NCI-H1694 (cell line): Measurements from ENCODE around the gene NOP53.
"Not testable (repeated sequence)": the region's sequence is repeated elsewhere in the genome, so short reads cannot be mapped to it uniquely, and the experiment has no call there.

Experiments
- DNase-seq: peaks from one replicate; lab custom pipeline; 2025; lab: John Stamatoyannopoulos, UW

NOP53 gene

DNA sequence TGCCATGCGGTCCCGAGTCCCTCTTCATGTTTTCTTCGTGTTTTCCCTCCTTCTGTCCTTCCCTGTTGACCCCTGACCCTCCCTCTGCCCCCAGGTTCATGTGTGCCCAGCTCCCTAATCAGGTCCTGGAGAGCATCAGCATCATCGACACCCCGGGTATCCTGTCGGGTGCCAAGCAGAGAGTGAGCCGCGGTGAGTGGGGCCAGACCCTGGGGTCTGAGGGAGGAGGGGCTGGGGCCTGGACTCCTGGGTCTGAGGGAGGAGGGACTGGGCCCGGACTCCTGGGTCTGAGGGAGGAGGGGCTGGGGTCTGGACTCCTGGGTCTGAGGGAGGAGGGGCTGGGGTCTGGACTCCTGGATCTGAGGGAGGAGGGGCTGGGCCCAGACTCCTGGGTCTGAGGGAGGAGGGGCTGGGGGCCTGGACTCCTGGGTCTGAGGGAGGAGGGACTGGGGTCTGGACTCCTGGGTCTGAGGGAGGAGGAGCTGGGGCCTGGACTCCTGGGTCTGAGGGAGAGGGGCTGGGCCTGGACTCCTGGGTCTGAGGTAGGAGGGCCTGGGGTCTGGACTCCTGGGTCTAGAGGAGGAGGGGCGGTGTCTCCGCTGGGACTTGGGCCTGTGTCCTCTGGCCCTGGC is 26.8 kb upstream of the NOP53 start:
- DNase-seq, result not testable (repeated sequence)

DNA sequence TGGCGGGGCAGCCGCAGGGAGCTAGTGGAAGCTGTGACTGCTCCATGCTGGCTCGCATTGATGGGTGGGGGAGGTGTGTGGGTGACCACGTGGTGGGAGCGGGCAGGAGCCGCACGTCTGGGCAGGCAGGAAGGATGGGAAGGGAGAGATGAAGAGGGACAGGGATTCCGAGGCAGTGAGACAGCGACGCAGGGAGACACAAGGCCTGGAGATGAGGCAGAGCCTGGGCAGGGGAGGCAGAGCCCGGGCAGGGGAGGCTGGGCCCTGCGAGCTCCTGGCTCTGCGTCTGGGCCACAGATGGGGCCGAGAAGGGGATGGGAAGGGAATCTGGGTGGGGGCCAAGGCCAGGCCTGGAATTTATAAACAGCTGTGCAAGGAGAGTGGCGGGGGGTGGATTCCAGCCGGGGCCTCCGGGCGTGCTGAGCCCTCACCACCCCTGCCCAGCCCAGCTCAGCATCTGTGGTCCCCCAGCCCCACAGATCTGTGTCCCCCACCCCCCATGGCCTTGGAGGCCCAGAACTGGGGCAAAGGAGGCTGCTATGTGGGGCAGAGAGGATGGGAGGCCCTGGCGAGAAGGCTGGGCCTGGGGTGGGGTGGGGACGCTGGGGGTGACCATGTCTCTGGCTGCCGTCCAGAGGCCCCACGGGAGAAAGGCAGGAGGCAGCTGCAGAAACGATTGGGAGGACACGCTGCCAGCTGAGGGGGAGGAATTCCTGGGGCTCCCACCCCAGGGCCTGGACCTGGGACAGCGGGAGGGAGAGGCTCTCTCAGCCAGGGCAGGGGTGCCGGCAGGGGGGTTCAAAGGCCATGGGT is 26.1 kb upstream of the NOP53 start:
- peak; percentile 95 for DNase-seq

DNA sequence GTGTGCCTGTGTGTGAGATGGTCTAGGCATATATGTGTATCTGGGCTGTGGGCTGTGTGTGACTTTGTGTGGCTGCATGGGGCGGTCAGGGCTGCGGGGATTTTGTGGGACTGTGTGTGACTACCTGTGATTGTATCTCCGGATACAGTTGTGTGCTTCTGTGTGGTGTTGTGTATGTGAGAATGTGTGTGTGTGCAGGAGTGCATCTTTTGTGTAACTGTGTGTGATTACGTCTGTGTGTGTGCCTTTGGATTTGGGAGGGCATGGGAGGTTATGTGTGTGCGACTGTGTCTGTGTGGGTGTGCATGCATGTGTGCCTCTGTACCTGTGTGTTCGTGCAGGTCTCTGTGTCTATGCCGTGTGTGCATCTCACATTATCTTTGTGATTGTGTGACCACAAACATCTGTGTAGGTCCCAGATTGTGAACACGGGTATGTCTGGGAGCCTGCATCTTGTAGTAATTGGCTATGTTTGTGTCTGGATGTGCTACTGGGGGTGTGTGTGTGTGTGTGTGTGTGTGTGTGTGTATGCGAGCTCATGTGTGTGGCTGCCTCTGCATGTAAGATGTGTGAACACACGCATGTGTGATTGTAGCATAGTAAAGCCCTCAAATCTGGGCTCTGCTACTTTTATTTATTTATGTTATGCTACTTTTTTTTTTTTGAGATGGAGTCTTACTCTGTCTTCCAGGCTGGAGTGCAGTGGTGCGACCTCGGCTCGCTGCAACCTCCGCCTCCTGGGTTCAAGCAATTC is 24.5 kb upstream of the NOP53 start:
- DNase-seq, result no peak

DNA sequence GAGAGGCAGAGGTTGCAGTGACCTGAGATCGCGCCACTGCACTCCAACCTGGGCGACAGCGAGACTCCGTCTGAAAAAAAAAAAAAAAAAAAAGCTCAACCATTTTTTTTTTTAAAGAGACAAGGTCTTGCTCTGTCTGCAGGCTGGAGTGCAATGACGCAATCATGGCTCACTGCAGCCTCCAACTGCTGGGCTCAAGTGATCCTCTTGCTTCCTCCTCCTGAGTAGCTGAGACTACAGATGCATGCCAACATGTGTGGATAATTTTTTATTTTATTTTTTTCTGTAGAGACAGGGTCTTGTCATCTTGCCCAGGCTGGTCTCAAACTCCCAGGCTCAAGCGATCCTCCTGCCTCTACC is 21.8 kb upstream of the NOP53 start:
- no peak for DNase-seq

DNA sequence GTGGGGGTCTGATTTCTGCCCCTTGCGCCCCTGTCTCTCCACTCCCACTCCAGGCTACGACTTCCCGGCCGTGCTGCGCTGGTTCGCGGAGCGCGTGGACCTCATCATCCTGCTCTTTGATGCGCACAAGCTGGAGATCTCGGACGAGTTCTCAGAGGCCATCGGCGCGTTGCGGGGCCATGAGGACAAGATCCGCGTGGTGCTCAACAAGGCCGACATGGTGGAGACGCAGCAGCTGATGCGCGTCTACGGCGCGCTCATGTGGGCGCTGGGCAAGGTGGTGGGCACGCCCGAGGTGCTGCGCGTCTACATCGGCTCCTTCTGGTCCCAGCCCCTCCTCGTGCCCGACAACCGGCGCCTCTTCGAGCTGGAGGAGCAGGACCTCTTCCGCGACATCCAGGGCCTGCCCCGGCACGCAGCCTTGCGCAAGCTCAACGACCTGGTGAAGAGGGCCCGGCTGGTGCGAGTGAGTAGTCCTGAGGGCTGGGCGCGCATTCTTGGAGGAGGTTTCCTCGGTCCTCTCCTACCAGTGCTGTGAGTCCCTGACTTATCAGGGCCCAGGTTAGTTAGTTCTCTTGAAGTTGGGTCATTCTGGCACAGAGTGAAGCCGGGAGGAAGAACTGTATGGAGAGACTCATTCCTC is 19.5 kb upstream of the NOP53 start:
- DNase-seq, result no peak

DNA sequence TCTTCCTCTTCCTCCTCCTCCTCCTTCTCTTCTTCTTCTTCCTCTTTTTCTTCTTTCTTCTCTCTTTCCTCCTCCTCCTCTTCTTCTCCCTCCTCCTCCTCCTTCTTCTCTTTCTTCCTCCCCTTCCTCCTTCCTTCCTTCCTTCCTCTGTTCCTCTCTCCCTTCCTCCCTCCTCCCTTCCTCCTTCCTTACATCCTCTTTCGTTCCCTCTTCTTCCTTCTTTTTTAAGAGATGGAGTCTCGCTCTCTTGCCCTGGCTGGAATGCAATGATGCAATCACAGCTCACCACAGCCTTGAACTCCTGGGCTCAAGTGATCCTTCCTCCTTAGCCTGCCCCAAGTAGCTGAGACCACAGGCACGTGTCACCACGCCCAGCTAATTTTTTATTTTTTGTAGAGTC is 18.9 kb upstream of the NOP53 start:
- DNase-seq, result no peak

DNA sequence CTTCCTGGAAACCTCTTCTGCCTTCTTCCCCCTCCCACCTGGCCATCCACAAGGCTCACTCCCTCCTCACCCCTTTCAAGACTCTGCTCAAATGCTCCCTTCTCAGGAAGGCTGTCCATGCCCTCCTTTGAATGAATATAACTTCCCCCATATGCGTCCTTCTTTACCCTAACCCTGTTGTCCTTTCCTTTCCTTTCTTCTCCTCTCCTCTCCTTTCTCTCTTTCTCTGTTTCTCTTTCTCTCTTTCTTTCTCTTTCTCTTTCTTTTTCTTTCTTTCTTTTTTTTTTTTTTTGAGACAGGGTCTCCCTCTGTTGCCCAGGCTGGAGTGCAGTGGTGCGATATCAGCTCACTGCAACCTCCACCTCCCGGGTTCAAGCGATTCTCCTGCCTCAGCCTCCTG is 17.1 kb upstream of the NOP53 start:
- DNase-seq, result not testable (repeated sequence)

DNA sequence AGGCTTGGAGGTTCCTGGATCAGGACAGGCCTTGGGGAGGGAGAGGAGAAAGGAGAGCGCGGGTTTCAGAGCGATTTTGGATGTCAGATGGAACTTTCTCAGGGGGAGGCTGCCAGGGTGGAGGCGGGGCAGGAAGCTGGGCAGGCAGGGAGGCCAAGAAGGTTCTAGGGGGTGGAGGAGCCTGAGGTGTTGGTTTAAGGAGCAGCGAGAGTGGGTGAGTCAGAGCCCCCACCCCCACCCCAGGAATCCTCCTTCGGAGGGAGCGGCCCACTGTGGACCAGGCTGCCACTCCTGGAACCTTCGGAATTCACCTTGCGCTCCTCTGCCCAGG is 15.9 kb upstream of the NOP53 start:
- DNase-seq, result no peak

DNA sequence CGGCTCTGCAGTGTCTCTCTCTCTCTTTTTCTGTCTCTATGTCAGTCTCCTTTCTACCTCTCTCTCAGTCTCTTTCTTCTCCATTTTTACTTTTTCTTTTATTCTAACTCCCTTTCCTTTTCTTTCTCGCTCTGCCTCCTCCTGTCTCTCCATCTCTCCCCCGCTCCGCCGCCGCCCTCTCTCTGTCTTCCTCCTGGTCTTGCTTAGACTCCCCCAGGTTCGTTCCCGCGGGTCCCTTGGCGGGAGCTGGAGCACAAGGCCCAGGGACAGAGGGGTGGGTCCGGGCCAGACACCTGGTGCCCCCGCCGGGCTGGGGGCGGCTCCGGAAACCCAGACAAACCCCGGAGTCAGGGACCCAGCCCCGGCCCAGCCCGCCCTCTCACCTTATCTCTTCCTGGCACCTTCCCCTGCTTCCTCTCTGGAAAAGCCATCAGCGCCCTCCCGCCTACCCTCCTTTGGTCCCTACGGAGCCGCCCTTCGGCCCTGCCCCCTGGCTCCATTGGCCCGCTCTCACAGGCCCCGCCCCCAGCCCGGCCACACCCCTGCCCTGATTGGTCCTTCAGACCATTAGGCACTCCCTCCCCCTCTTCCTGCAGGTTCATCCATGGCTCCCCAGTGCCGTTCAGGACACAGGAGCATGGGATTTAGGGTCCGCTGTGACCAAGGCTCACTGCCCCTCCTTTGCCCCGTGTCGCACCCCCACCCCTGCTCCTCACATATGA is 15.4 kb upstream of the NOP53 start:
- DNase-seq, result no peak

DNA sequence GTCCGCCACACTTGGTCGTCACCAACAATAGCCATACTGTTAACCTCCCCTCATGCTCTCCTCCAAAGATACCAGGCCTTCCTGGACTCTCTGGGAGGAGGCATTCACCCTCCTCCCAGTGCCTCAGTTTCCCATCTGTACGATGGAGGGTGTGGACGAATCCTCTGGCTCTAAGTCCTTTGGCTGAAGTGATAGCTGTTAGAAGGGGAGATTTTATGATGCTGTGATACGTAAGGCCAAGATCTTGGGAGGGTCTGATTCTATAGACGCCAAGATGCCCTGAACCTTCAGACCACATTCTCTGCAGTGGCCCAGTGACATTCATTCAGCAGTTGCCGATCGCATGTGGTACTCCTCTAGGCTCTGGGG is 14.8 kb upstream of the NOP53 start:
- DNase-seq, result no peak

DNA sequence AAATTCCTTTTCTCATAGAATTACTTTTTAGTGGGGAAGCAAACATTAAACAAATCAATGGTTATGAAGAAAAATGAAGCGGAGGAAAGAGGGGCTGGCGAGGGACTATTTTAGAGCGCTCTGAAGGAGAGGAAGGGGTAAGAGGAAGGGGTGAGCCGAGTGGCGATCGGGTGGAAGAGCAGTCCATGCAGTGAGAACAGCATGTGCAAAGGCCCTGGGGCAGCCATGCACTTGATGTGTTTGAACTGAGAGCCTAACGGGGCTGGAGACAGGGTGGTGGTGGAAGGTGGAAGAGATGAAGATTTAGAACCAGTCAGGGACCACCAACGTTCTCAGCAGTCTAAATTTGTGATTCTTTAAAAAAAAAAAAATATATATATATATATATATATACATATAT is 14.4 kb upstream of the NOP53 start:
- DNase-seq, result no peak

DNA sequence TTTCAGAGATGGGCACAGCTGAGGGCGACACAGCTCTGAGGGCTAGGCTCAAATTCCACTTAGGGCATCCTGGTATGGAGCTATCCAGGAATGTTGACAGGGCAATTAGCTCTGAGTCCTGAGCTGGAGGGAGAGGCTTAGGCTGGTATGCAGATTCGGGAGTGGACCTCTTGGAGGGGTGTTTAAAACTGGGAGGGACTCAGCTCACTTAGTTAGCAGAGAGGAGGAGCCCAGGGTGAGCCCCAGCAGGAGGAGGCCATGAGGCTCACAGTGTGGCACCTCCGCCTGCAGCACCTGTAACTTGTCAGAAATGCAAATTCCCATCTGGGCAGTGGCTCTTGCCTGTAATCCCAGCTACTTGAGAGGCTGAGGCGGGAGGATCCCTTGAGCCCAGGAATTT is 10.2 kb upstream of the NOP53 start:
- no peak for DNase-seq

DNA sequence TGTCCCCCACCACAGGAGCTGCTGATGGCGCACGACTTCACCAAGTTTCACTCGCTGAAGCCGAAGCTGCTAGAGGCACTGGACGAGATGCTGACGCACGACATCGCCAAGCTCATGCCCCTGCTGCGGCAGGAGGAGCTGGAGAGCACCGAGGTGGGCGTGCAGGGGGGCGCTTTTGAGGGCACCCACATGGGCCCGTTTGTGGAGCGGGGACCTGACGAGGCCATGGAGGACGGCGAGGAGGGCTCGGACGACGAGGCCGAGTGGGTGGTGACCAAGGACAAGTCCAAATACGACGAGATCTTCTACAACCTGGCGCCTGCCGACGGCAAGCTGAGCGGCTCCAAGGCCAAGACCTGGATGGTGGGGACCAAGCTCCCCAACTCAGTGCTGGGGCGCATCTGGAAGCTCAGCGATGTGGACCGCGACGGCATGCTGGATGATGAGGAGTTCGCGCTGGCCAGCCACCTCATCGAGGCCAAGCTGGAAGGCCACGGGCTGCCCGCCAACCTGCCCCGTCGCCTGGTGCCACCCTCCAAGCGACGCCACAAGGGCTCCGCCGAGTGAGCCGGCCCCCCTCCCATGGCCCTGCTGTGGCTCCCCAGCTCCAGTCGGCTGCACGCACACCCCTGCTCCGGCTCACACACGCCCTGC is 4.4 kb upstream of the NOP53 start:
- no peak for DNase-seq

DNA sequence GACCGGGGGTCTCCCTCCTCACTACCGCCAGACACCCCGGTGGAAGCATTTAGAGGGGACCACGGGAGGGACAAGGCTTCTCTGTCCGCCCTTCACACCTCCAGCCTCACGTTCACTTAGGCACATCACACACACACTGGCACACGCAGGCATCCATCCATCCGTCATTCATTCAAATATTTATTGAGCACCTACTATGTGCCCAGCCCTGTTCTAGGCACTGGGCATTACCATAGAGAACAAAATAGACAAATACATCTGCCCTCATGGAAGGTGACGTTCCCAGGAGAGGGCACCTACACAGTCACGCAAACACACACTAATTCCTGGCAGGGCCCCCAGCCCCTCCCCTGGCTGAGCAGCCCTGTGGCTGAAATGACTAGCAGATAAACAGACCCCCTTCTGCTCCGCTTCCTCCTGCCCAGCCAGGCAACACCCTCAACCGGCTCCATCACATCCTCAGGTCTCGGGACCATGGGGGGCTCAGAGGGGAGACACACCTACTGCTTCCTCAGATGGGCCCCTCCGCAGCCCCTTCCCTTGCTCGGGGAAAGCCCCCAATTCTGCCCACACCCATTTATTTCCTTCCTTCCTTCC is 3.7 kb upstream of the NOP53 start:
- no peak for DNase-seq

DNA sequence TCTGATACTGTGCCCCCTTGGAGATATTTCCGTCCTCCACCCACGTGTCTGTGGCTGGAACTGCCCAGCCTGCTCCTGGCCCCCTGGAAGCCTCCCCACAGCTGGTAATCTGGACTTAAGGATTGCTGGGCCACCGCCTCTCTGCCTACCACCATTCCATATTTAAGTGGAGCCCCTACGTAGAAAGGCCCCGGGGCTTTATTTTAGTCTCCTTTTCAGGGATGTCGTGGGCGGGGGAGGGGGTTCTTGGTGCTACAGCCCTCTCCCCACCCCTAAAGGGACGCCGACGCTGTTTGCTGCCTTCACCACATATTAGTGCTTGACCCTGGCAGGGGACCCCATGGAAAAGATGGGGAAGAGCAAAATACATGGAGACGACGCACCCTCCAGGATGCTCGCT is 2.7 kb upstream of the NOP53 start:
- DNase-seq, result no peak

DNA sequence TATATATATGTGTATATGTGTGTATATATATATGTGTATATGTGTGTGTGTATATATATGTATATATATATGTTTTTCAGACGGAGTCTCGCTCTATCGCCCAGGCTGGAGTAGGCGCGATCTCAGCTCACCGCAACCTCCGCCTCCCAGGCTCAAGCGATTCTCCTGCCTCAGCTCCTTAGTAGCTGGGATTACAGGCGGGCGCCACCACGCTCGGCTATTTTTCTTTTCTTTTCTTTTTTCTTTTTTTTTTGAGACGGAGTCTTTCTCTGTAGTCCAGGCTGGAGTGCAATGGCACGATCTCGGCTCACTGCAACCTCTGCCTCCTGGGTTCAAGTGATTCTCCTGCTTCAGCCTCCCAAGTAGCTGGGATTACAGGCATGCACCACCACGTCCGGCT is 783 bp downstream of the NOP53 start:
- not testable (repeated sequence) for DNase-seq

DNA sequence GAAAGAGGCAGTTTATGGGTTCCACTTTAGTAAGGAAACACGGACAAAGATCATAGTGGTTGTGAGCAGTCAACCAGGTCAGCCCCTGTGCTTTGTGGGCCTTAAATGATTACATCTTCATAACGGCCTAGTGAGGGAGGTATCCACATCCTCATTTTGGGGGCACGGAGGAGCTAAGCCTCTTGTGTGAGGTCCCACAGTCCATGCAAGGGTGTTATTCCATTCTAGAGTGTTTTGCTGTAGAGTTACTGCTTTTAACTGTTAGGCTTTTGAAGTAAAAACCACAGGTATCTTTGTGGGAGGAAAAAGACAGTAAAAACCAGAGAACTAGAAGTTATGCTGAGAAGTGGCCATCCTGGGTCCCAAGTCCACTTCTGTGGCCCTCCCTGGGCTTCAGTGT is 4.0 kb downstream of the NOP53 start:
- DNase-seq, result no peak

DNA sequence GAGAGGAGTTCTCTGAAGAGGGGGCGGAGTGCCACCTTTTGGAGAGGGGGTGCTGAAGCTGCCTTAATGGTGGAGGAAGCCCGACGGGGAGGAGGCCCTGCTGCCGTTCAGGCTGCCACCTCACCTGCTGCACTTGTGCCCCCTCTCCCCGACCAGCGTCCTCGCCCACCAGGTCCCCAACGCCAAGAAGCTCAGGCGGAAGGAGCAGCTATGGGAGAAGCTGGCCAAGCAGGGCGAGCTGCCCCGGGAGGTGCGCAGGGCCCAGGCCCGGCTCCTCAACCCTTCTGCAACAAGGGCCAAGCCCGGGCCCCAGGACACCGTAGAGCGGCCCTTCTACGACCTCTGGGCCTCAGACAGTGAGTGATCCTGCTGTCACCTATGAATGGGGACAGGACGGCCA is 5.4 kb downstream of the NOP53 start:
- no peak for DNase-seq

DNA sequence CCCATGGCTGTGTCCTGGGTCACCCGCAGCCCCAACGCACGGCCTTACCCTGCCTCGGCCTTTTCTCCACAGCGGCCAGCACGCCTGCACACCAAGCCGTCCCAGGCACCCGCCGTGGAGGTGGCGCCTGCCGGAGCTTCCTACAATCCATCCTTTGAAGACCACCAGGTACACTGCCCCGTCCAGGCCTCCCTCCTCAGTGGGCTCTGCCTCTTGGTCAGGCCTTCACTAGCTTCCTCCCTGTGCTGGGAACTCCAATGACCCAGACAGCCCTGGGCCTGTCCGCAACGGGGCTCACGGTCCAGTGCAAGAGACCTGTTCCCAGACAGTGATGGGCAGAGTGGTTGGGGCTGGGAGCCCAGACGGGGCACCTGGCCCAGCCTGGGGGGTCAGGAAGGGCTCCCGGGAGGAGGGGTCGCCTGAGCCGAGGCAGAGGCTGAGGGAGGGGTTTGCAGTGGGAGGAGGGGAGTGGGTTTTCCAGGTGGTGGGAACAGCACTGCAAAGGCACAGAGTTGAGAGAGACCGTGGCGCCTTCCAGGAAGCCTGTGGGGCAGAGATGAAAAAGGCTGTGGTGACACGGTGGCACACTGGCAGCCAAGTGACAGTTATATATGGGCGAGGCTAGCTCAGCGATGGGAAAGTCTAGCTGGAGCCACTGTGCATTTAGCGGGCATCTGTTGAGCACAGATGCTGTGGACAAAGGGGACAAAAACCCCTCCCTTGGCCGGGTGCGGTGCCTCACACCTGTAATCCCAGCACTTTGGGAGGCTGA is 7.3 kb downstream of the NOP53 start:
- DNase-seq, result no peak

DNA sequence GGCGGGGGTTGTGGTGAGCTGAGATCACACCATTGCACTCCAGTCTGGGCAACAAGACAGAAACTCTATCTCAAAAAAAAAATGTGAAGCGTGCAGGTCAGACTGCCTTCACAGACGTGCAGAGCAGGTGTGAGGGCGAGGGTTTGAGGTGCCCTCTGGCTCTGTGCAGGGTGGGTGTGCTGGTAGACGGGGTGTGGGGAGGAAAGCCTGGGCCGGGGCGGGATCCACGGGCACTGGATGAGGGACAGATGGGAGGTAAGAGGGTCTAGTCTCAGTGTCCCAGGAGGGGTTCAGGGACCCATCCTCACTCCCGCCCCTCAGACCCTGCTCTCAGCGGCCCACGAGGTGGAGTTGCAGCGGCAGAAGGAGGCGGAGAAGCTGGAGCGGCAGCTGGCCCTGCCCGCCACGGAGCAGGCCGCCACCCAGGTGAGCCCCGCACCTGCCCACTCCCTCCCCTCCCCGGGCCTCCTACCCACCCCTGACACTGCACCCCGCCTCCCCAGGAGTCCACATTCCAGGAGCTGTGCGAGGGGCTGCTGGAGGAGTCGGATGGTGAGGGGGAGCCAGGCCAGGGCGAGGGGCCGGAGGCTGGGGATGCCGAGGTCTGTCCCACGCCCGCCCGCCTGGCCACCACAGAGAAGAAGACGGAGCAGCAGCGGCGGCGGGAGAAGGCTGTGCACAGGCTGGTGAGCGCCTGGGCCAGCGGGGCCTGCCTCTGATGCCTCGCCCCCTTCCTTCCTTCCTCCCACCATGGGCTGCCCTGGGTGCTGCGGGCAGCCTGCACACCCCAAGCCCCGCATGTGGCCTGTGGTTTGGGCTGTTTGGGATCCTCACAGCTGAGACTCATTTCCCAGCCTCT is 9.1 kb downstream of the NOP53 start:
- no peak for DNase-seq
